Measurements from ENCODE around the gene OLA1. TPM values are rescaled to one million over a fixed set of nuclear protein-coding genes. Genes with fewer than 3 reads are reported as not detected.

The OLA1 gene
- total RNA-seq, 4 donors from 2014 or later: 40.4 to 54.1 (median 50.6) TPM

DNA sequence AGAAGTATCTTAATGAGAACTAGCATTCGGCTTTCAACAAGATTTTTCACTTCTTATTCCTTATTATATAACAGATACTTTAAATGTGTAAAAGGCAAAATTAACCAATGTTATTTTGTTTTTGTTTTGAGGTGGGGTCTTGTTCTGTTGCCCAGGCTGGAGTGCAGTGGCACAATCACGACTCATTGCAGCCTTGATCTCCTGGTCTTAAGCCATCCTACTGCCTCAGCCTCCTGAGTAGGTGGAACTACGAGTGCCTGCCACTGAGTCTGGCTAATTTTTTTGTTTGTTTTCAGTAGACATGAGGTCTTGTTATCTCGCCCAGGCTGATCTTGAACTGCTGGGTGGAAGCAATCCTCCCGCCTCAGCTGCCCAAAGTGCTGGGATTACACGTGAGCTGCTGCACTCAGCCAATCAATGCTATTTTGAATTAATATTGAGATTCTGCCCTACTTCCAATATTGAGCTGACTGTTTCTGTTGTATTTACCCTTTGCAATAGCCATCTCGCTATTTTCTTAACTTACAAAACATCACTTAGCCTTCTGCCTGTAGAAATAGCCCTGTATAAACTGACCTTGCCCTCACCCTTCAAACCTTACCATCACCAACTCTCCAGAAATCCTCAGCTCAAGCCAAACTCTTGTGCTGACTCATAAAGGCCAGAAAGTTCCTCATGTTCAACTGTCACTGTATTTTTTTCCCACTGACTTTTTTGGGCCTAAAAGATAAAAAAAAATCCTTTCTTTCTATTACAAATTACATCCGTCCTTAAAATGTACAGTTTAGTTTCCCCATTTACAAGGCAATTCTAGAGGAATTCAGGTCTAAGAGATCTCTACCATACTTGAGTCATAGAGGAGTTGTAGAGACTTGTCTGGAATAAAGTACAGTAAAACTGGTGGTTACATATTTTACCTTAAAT is 94.3 kb downstream of the OLA1 start:
- no peak for DNase-seq (ENCODE audit: low spot score)
- peak; percentile 80 for ATAC-seq (ENCODE audit: low FRiP score)
- TF ChIP-seq, protein P1, sequence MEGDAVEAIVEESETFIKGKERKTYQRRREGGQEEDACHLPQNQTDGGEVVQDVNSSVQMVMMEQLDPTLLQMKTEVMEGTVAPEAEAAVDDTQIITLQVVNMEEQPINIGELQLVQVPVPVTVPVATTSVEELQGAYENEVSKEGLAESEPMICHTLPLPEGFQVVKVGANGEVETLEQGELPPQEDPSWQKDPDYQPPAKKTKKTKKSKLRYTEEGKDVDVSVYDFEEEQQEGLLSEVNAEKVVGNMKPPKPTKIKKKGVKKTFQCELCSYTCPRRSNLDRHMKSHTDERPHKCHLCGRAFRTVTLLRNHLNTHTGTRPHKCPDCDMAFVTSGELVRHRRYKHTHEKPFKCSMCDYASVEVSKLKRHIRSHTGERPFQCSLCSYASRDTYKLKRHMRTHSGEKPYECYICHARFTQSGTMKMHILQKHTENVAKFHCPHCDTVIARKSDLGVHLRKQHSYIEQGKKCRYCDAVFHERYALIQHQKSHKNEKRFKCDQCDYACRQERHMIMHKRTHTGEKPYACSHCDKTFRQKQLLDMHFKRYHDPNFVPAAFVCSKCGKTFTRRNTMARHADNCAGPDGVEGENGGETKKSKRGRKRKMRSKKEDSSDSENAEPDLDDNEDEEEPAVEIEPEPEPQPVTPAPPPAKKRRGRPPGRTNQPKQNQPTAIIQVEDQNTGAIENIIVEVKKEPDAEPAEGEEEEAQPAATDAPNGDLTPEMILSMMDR (IDR thresholded peaks at IDR 0.05): no peak

DNA sequence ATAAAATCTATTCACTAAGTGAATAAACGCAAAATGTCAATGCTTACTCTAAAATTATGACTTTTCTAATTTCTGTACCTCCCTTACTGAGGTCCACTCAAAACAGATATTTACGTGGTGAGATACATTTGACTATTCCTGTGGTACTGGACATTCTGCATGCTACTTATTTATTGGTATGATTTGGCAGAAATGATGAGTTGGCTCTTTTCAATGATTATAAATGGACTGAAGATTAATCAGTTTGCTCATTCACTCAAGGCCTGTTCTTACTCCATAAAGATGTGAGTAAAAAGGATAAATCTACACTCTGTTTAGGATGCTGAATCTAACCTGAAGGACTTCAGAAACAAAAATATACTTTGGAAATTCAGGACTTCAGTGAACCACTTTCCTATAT is 98.8 kb downstream of the OLA1 start:
- DNase-seq (ENCODE audit: low spot score) (no peak), ATAC-seq (ENCODE audit: low FRiP score) (no peak)
- TF ChIP-seq, protein P1 (IDR thresholded peaks at IDR 0.05): no peak

DNA sequence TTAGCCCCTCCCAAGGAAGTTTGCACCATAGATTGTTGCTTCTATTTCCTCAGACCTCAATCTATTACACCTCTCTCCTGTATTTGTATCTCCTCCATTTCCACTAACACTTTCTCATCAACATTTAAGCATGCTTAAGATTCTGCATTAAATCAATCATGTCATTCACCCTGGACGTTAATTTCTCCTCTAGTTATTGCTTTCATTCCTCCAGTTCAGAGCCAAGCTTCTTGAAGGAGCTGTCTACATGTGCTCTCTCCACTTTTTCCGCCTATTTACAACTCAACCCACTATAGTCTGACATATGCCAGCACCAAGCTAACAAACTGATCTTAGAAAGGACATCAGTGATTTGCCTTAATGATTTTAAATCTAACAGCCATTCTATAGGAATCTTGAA is 99.5 kb downstream of the OLA1 start:
- DNase-seq (ENCODE audit: low spot score): no peak
- no peak for ATAC-seq (ENCODE audit: low FRiP score)
- TF ChIP-seq, protein P1 (IDR thresholded peaks at IDR 0.05): no peak

DNA sequence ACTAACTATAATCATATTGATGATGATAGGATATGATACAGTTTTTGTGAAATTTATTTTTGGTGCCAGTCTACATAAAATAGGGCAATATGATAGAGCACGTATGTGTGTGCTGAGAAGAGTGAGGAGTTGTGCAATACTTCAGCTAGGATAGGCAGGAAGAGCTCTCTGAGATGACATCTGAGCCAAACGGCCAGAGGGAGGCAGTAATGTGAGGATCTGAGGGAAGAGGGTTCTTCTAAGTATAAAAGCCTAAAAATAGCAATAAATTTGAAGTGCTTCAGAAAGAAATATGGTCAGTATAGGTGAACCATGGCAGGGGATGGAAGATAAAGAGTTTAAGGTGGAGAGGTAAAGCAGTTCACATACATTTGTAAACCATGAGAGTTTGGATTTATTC is 102.5 kb downstream of the OLA1 start:
- TF ChIP-seq, protein P1 (IDR thresholded peaks at IDR 0.05): no peak
- no peak for DNase-seq (ENCODE audit: low spot score)
- ATAC-seq (ENCODE audit: low FRiP score): no peak

DNA sequence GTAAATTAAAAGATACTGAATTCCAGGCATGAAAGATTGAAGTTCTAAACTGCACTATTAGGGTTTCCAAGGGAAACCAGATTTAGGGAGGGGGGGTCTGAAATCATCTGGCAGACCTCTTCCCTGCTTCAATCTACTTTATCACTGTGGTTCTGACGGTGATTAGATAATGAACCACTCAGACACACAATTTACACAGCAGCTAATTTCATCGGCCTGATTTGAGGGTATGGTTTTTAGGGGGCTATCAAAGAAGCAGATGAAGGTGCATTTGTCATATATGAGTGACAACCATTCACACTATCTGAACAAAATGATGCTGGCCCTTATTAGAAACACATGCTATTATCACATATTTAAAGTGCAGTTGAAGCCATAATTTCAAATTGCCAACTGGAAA is 106.0 kb downstream of the OLA1 start:
- TF ChIP-seq, protein P1 (IDR thresholded peaks at IDR 0.05): no peak
- ATAC-seq (ENCODE audit: low FRiP score) (no peak), DNase-seq (ENCODE audit: low spot score) (no peak)

DNA sequence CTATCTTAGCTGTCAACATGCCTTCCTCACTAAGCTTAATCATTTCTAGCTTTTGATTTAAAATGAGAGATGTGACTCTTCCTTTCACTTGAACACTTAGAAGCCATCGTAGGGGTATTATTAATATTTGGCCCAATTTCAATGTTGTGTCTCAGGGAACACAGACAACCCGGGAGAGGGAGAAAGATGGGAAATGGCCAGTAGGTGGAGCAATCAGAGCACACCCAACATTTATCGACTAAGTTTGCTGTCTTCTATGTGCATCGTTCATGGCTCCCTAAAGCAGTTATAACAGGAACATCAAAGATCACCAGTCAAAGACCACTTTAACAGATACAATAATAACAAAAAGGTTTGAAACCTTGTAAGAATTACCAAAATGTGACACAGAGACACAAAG is 110.2 kb downstream of the OLA1 start:
- DNase-seq (ENCODE audit: low spot score) (no peak), ATAC-seq (ENCODE audit: low FRiP score) (peak; percentile 57)
- TF ChIP-seq, protein P1 (IDR thresholded peaks at IDR 0.05): no peak

DNA sequence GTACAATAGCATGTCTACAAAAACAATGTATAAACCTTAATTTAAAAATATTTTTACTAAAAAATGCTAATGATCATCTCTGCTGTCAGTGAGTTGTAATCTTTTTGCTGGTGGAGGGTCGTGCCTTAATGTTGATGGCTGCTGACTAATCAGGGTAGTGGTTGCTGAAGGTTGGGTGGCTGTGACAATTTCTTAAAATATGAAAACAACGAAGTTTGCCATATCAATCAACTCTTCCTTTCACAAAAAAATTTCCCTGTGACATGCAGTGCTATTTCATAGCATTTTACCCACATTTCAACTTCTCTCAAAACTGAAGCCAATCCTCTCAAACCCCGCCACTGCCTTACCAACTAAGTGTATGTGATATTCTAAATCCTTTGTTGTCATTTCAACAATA is 112.4 kb downstream of the OLA1 start:
- TF ChIP-seq, protein P1 (IDR thresholded peaks at IDR 0.05): no peak
- no peak for ATAC-seq (ENCODE audit: low FRiP score)
- DNase-seq (ENCODE audit: low spot score): no peak
